ENCODE results near the gene NCCRP1.
"Not testable (repeated sequence)": the region's sequence is repeated elsewhere in the genome, so short reads cannot be mapped to it uniquely, and the experiment has no call there.

NCCRP1 gene

DNA sequence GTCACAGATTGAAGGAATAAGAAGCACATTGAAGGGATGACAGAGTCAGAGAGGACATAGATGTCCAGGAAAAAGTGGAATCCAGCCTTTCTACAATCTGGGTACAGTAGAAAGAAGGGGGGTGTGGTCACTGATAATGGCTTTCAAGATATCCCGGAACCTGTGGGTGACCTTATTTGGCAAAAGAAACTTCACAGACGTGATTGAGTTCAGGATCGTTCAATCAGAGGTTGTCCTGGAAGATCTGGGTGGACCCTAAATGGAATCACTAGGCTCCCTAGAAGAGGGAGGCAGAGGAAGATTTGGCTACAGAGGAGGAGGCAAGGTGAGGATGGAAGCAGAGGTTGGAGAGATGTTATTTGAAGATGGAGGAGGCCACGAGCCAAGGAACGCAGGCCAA is 20.3 kb downstream of the NCCRP1 start:
- Histone ChIP-seq H2BK12ac (ENCODE audit: low read length) (no peak overlapping the region), H3K36me3 (ENCODE audit: control insufficient read depth in 1 of 2, insufficient read depth in 2 of 2, low read length in 2 of 2) (no peaks in the 10 kb centered on the region), H2AFZ (ENCODE audit: insufficient read depth, low read length, poor library complexity) (no peak overlapping the region), H3K4me3 (ENCODE audit: low read depth, low read length) (no peak overlapping the region), H2BK5ac (ENCODE audit: low read depth, low read length, poor library complexity) (no peak overlapping the region), H3K79me2 (ENCODE audit: control insufficient read depth, insufficient read depth, low read length, poor library complexity) (no peaks in the 10 kb centered on the region), H4K12ac (ENCODE audit: low read depth, low read length) (no peak overlapping the region), H3K14ac (ENCODE audit: low read length) (no peak overlapping the region), H4K91ac (ENCODE audit: low read depth, low read length) (no peak overlapping the region), H3K9ac (ENCODE audit: low read length) (no peak overlapping the region), H4K8ac (ENCODE audit: low read depth, low read length) (no peak overlapping the region), H3K27ac (ENCODE audit: low read depth, low read length) (no peak overlapping the region), H3K4me1 (ENCODE audit: control insufficient read depth in 1 of 2, insufficient read depth in 2 of 2, low read length in 2 of 2) (no peaks in the 10 kb centered on the region), H2AK5ac (ENCODE audit: low read length) (no peak overlapping the region), H3K23ac (ENCODE audit: low read length) (no peak overlapping the region), H3K4ac (ENCODE audit: low read depth, low read length) (no peak overlapping the region), H3K9me3 (ENCODE audit: insufficient read depth, low read depth, low read length) (peaks cover 4% of the 10 kb centered on the region), H3K4me2 (ENCODE audit: low read length) (no peak overlapping the region), H3K18ac (ENCODE audit: low read length) (no peak overlapping the region), H2BK120ac (ENCODE audit: insufficient read depth, low read length, poor library complexity) (no peak overlapping the region), H3K79me1 (ENCODE audit: low read length) (no peaks in the 10 kb centered on the region), H3K27me3 (ENCODE audit: insufficient read depth, low read length) (no peaks in the 10 kb centered on the region)
- WGBS (ENCODE audit: extremely low coverage, insufficient coverage, insufficient read length), result no CpG with 5 or more reads among the region's 5 CpGs
- DNase-seq, result no peak

DNA sequence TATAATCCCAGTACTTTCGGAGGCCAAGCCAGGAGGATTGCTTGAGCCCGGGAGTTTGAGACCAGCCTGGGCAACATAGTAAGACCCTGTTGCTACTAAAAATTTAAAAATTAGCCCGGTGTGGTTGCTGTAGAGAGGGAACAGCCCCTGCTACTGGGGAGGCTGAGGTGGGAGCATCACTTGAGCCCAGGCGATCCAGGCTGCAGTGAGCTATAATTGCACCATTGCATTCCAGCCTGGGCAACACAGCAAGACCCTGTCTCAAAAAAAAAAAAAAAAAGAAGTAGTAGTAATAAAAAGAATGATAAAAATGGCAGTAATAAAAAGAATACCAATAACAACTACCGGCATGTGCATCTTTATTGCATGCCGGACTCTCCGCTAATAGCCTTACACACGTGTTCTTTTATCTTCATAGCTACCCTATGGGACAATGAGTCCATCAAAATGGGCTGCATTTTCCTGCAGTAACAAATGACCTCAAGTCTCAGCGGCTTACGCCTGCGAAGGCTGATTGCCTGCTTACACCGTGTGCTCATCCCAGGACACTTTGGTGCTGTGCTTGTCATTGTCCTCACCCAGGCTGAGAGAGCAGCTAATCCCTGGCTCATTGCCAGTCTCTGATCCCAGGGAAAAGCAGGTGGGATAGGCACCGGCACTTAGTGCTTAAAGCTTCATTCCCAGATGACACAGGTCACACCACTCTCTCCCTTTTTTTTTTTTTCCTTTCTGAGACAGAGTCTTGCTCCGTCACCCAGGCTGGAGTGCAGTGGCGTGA is 21.7 kb downstream of the NCCRP1 start:
- Histone ChIP-seq H3K18ac (ENCODE audit: low read length) (no peak overlapping the region), H3K79me1 (ENCODE audit: low read length) (no peaks in the 10 kb centered on the region), H3K14ac (ENCODE audit: low read length) (no peak overlapping the region), H3K27ac (ENCODE audit: low read depth, low read length) (no peak overlapping the region), H4K12ac (ENCODE audit: low read depth, low read length) (no peak overlapping the region), H2BK12ac (ENCODE audit: low read length) (no peak overlapping the region), H3K79me2 (ENCODE audit: control insufficient read depth, insufficient read depth, low read length, poor library complexity) (no peaks in the 10 kb centered on the region), H3K4ac (ENCODE audit: low read depth, low read length) (no peak overlapping the region), H3K4me3 (ENCODE audit: low read depth, low read length) (no peak overlapping the region), H3K9me3 (ENCODE audit: insufficient read depth, low read depth, low read length) (peaks cover 4% of the 10 kb centered on the region), H3K9ac (ENCODE audit: low read length) (peak overlapping the region; percentile 75), H4K91ac (ENCODE audit: low read depth, low read length) (no peak overlapping the region), H3K36me3 (ENCODE audit: control insufficient read depth in 1 of 2, insufficient read depth in 2 of 2, low read length in 2 of 2) (no peaks in the 10 kb centered on the region), H3K4me2 (ENCODE audit: low read length) (no peak overlapping the region), H2AFZ (ENCODE audit: insufficient read depth, low read length, poor library complexity) (no peak overlapping the region), H3K23ac (ENCODE audit: low read length) (no peak overlapping the region), H2AK5ac (ENCODE audit: low read length) (no peak overlapping the region), H2BK5ac (ENCODE audit: low read depth, low read length, poor library complexity) (no peak overlapping the region), H3K27me3 (ENCODE audit: insufficient read depth, low read length) (no peaks in the 10 kb centered on the region), H2BK120ac (ENCODE audit: insufficient read depth, low read length, poor library complexity) (no peak overlapping the region), H4K8ac (ENCODE audit: low read depth, low read length) (no peak overlapping the region), H3K4me1 (ENCODE audit: control insufficient read depth in 1 of 2, insufficient read depth in 2 of 2, low read length in 2 of 2) (no peaks in the 10 kb centered on the region)
- DNase-seq, result no peak
- no CpG with 5 or more reads among the region's 15 CpGs for WGBS (ENCODE audit: extremely low coverage, insufficient coverage, insufficient read length)

DNA sequence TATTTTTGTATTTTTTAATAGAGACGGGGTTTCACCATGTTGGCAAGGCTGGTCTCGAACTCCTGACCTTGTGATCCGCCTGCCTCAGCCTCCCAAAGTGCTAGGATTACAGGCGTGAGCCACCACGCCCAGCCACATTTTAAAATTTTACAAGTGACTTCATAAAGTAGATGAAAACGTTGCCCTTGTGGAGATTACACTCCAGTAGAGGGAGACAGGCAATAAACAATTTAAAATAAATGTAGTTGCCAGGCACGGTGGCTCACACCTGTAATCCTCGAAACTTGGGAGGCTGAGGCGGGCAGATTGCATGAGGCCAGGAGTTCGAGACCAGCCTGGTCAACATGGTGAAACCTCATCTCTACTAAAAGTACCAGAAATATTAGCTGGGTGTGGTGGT is 22.3 kb downstream of the NCCRP1 start:
- H2AFZ ChIP-seq (ENCODE audit: insufficient read depth, low read length, poor library complexity); H3K14ac ChIP-seq (ENCODE audit: low read length); DNase-seq; H3K79me2 ChIP-seq (ENCODE audit: control insufficient read depth, insufficient read depth, low read length, poor library complexity); H3K36me3 ChIP-seq (ENCODE audit: control insufficient read depth in 1 of 2, insufficient read depth in 2 of 2, low read length in 2 of 2); H2AK5ac ChIP-seq (ENCODE audit: low read length); H3K27ac ChIP-seq (ENCODE audit: low read depth, low read length); H3K9ac ChIP-seq (ENCODE audit: low read length); H3K27me3 ChIP-seq (ENCODE audit: insufficient read depth, low read length); H2BK120ac ChIP-seq (ENCODE audit: insufficient read depth, low read length, poor library complexity); H3K4me2 ChIP-seq (ENCODE audit: low read length); H3K23ac ChIP-seq (ENCODE audit: low read length); H3K79me1 ChIP-seq (ENCODE audit: low read length); H2BK5ac ChIP-seq (ENCODE audit: low read depth, low read length, poor library complexity); H3K4ac ChIP-seq (ENCODE audit: low read depth, low read length); H4K91ac ChIP-seq (ENCODE audit: low read depth, low read length); H3K18ac ChIP-seq (ENCODE audit: low read length); H3K4me3 ChIP-seq (ENCODE audit: low read depth, low read length); H4K8ac ChIP-seq (ENCODE audit: low read depth, low read length); H2BK12ac ChIP-seq (ENCODE audit: low read length); H3K9me3 ChIP-seq (ENCODE audit: insufficient read depth, low read depth, low read length); H4K12ac ChIP-seq (ENCODE audit: low read depth, low read length); H3K4me1 ChIP-seq (ENCODE audit: control insufficient read depth in 1 of 2, insufficient read depth in 2 of 2, low read length in 2 of 2): not testable (repeated sequence)
- WGBS (ENCODE audit: extremely low coverage, insufficient coverage, insufficient read length), result no CpG with 5 or more reads among the region's 10 CpGs

GRCh38 chr19:39223703-39224279 is 27.0 kb downstream of the NCCRP1 start:
- H3K27me3 ChIP-seq (ENCODE audit: insufficient read depth, low read length), result no peaks in the 10 kb centered on the region
- no peaks in the 10 kb centered on the region for H3K36me3 ChIP-seq (ENCODE audit: control insufficient read depth in 1 of 2, insufficient read depth in 2 of 2, low read length in 2 of 2)
- no peak overlapping the region for H3K14ac ChIP-seq (ENCODE audit: low read length)
- H3K9me3 ChIP-seq (ENCODE audit: insufficient read depth, low read depth, low read length), result no peaks in the 10 kb centered on the region
- no peak overlapping the region for H2AK5ac ChIP-seq (ENCODE audit: low read length)
- no CpG with 5 or more reads among the region's 4 CpGs for WGBS (ENCODE audit: extremely low coverage, insufficient coverage, insufficient read length)
- H3K79me1 ChIP-seq (ENCODE audit: low read length), result no peaks in the 10 kb centered on the region
- H3K79me2 ChIP-seq (ENCODE audit: control insufficient read depth, insufficient read depth, low read length, poor library complexity), result no peaks in the 10 kb centered on the region
- H4K8ac ChIP-seq (ENCODE audit: low read depth, low read length), result no peak overlapping the region
- no peak overlapping the region for H3K4me2 ChIP-seq (ENCODE audit: low read length)
- H2BK5ac ChIP-seq (ENCODE audit: low read depth, low read length, poor library complexity), result no peak overlapping the region
- no peak overlapping the region for H4K12ac ChIP-seq (ENCODE audit: low read depth, low read length)
- H4K91ac ChIP-seq (ENCODE audit: low read depth, low read length), result no peak overlapping the region
- H3K4me3 ChIP-seq (ENCODE audit: low read depth, low read length), result no peak overlapping the region
- no peak overlapping the region for H3K18ac ChIP-seq (ENCODE audit: low read length)
- no peaks in the 10 kb centered on the region for H3K4me1 ChIP-seq (ENCODE audit: control insufficient read depth in 1 of 2, insufficient read depth in 2 of 2, low read length in 2 of 2)
- no peak overlapping the region for H3K23ac ChIP-seq (ENCODE audit: low read length)
- no peak overlapping the region for H3K27ac ChIP-seq (ENCODE audit: low read depth, low read length)
- DNase-seq, result peak; percentile 12 to 43
- no peak overlapping the region for H2BK120ac ChIP-seq (ENCODE audit: insufficient read depth, low read length, poor library complexity)
- H3K9ac ChIP-seq (ENCODE audit: low read length), result no peak overlapping the region
- no peak overlapping the region for H2BK12ac ChIP-seq (ENCODE audit: low read length)
- no peak overlapping the region for H2AFZ ChIP-seq (ENCODE audit: insufficient read depth, low read length, poor library complexity)
- H3K4ac ChIP-seq (ENCODE audit: low read depth, low read length), result no peak overlapping the region
